Measurements from ENCODE around the gene PLA2G6. TPM values are rescaled to one million over a fixed set of nuclear protein-coding genes. Genes with fewer than 3 reads are reported as not detected.

PLA2G6 gene
- total and polyA plus RNA-seq, 2 of the 13 experiments (the other 11 are each of a cell fraction or from before 2014, with no cell fraction given): 4.8 to 11.5 TPM

DNA sequence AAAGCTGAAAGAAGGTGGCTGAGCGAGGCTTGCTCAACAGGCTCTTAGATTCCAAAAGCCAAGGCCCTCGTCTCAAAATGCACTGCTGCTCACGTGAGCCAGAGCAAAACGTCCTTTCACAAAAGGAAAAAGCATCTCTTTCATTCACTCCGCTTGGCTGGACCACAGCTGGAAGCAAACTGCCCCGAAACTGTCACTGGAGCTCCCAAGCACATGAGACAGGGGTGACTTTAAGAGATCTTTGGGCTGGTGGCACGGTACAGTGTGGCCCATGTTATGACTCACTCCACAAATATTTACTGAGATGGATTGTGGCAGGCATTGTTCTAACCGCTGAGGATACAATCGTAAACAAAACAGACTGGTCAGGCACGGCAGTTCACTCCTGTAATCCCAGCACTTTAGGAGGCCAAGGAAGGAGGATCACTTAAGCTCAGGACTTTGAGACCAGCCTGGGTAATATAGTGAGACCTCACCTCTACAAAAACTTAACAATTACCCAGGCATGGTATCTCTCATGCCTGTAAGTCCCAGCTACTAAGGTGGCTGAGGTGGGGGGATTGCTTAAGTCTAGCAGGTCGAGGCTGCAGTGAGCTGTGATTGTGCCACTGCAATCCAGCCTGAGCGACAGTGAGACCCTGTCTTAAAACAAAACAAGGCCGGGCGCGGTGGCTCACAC, 3.6 kb downstream of the PLA2G6 start (continued):
- TF ChIP-seq, protein P1, sequence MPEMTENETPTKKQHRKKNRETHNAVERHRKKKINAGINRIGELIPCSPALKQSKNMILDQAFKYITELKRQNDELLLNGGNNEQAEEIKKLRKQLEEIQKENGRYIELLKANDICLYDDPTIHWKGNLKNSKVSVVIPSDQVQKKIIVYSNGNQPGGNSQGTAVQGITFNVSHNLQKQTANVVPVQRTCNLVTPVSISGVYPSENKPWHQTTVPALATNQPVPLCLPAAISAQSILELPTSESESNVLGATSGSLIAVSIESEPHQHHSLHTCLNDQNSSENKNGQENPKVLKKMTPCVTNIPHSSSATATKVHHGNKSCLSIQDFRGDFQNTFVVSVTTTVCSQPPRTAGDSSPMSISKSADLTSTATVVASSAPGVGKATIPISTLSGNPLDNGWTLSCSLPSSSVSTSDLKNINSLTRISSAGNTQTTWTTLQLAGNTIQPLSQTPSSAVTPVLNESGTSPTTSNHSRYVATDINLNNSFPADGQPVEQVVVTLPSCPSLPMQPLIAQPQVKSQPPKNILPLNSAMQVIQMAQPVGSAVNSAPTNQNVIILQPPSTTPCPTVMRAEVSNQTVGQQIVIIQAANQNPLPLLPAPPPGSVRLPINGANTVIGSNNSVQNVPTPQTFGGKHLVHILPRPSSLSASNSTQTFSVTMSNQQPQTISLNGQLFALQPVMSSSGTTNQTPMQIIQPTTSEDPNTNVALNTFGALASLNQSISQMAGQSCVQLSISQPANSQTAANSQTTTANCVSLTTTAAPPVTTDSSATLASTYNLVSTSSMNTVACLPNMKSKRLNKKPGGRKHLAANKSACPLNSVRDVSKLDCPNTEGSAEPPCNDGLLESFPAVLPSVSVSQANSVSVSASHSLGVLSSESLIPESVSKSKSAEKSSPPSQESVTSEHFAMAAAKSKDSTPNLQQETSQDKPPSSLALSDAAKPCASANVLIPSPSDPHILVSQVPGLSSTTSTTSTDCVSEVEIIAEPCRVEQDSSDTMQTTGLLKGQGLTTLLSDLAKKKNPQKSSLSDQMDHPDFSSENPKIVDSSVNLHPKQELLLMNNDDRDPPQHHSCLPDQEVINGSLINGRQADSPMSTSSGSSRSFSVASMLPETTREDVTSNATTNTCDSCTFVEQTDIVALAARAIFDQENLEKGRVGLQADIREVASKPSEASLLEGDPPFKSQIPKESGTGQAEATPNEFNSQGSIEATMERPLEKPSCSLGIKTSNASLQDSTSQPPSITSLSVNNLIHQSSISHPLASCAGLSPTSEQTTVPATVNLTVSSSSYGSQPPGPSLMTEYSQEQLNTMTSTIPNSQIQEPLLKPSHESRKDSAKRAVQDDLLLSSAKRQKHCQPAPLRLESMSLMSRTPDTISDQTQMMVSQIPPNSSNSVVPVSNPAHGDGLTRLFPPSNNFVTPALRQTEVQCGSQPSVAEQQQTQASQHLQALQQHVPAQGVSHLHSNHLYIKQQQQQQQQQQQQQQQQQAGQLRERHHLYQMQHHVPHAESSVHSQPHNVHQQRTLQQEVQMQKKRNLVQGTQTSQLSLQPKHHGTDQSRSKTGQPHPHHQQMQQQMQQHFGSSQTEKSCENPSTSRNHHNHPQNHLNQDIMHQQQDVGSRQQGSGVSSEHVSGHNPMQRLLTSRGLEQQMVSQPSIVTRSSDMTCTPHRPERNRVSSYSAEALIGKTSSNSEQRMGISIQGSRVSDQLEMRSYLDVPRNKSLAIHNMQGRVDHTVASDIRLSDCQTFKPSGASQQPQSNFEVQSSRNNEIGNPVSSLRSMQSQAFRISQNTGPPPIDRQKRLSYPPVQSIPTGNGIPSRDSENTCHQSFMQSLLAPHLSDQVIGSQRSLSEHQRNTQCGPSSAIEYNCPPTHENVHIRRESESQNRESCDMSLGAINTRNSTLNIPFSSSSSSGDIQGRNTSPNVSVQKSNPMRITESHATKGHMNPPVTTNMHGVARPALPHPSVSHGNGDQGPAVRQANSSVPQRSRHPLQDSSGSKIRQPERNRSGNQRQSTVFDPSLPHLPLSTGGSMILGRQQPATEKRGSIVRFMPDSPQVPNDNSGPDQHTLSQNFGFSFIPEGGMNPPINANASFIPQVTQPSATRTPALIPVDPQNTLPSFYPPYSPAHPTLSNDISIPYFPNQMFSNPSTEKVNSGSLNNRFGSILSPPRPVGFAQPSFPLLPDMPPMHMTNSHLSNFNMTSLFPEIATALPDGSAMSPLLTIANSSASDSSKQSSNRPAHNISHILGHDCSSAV (CRISPR knock-in tag; IDR thresholded peaks at IDR 0.05; ENCODE audit: borderline replicate concordance): no peak
- TF ChIP-seq XRCC5 (optimal IDR thresholded peaks at IDR 0.05; ENCODE audit: low read length) (peak; percentile 70), RFX5 (IDR thresholded peaks at IDR 0.05; ENCODE audit: low read depth, low read length) (no peak), YEATS4 (CRISPR knock-in tag; IDR thresholded peaks at IDR 0.05; ENCODE audit: borderline replicate concordance) (peak; percentile 54; the same call in 1 of the 2 replicates), HDAC2 (CRISPR knock-in tag; IDR thresholded peaks at IDR 0.05) (peak; percentile 95), XBP1 (CRISPR knock-in tag; IDR thresholded peaks at IDR 0.05) (no peak), FOXJ3 (CRISPR knock-in tag; IDR thresholded peaks at IDR 0.05; ENCODE audit: borderline replicate concordance) (peak; percentile 89; the same call in 1 of the 2 replicates), SMYD3 (CRISPR knock-in tag; IDR thresholded peaks at IDR 0.05) (no peak), ZNF746 (CRISPR knock-in tag; IDR thresholded peaks at IDR 0.05) (no peak), TP53 (CRISPR knock-in tag; conservative IDR thresholded peaks at IDR 0.05) (no peak), ZNF720 (CRISPR knock-in tag; IDR thresholded peaks at IDR 0.05) (no peak), ZNF24 (IDR thresholded peaks at IDR 0.05) (no peak), POLR2A (IDR thresholded peaks at IDR 0.05; ENCODE audit: insufficient read depth in 1 of 2, low read depth in 2 of 2, low read length in 2 of 2) (0 out of 4 replicates have a peak, but pooled peaks of 1 of the 2 experiments have one; percentile 23), NFIB (CRISPR knock-in tag; IDR thresholded peaks at IDR 0.05; ENCODE audit: borderline replicate concordance) (no peak)
- TF ChIP-seq, protein P2, sequence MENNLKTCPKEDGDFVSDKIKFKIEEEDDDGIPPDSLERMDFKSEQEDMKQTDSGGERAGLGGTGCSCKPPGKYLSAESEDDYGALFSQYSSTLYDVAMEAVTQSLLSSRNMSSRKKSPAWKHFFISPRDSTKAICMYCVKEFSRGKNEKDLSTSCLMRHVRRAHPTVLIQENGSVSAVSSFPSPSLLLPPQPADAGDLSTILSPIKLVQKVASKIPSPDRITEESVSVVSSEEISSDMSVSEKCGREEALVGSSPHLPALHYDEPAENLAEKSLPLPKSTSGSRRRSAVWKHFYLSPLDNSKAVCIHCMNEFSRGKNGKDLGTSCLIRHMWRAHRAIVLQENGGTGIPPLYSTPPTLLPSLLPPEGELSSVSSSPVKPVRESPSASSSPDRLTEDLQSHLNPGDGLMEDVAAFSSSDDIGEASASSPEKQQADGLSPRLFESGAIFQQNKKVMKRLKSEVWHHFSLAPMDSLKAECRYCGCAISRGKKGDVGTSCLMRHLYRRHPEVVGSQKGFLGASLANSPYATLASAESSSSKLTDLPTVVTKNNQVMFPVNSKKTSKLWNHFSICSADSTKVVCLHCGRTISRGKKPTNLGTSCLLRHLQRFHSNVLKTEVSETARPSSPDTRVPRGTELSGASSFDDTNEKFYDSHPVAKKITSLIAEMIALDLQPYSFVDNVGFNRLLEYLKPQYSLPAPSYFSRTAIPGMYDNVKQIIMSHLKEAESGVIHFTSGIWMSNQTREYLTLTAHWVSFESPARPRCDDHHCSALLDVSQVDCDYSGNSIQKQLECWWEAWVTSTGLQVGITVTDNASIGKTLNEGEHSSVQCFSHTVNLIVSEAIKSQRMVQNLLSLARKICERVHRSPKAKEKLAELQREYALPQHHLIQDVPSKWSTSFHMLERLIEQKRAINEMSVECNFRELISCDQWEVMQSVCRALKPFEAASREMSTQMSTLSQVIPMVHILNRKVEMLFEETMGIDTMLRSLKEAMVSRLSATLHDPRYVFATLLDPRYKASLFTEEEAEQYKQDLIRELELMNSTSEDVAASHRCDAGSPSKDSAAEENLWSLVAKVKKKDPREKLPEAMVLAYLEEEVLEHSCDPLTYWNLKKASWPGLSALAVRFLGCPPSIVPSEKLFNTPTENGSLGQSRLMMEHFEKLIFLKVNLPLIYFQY (CRISPR knock-in tag; IDR thresholded peaks at IDR 0.05; ENCODE audit: borderline replicate concordance): peak; percentile 79; the same call in 1 of the 2 replicates
- TF ChIP-seq, protein P3, sequence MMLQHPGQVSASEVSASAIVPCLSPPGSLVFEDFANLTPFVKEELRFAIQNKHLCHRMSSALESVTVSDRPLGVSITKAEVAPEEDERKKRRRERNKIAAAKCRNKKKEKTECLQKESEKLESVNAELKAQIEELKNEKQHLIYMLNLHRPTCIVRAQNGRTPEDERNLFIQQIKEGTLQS (CRISPR knock-in tag; IDR thresholded peaks at IDR 0.05): peak; percentile 98
